ENCODE measurements around the gene STRN3. TPM values are rescaled to one million over a fixed set of nuclear protein-coding genes. Genes with fewer than 3 reads are reported as not detected.
"Not testable (repeated sequence)": the region's sequence is repeated elsewhere in the genome, so short reads cannot be mapped to it uniquely, and the experiment has no call there.

STRN3 gene
- total RNA-seq, 1 donor from 2014 or later, result 58.1 TPM

DNA sequence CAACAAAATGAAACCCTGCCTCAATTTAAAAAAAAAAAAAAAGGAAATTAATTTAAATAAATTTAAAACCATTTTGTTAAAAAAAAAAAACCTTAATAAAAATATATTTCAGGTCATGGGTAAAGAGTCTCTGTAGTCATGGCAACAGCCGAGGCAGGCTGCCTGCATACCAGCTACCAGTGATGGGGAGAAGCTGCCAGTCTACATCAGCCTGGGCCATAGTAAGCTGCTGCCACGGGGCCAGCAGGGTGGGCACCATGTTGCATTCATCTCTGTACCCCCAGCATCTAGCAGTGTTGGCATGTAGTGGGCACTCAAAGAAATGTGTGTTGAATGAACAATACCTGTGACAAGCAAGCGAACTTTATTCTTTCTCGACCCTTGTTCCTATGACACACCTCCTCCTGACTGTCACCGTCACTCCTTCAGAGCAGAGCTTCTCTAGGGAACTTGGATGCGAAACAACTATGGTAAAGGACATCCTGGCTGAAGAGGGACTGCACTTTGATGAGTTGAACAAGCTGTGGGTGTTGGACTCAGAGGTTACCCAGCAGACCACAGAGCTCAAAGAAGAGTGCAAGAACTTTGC lies 8.0 kb downstream of the STRN3 start:
- H3K4me1 Mint-ChIP-seq, result peaks cover 11% of the 10 kb centered on the region
- H3K36me3 Mint-ChIP-seq, result peaks cover 11% of the 10 kb centered on the region
- TF ChIP-seq, protein P1, sequence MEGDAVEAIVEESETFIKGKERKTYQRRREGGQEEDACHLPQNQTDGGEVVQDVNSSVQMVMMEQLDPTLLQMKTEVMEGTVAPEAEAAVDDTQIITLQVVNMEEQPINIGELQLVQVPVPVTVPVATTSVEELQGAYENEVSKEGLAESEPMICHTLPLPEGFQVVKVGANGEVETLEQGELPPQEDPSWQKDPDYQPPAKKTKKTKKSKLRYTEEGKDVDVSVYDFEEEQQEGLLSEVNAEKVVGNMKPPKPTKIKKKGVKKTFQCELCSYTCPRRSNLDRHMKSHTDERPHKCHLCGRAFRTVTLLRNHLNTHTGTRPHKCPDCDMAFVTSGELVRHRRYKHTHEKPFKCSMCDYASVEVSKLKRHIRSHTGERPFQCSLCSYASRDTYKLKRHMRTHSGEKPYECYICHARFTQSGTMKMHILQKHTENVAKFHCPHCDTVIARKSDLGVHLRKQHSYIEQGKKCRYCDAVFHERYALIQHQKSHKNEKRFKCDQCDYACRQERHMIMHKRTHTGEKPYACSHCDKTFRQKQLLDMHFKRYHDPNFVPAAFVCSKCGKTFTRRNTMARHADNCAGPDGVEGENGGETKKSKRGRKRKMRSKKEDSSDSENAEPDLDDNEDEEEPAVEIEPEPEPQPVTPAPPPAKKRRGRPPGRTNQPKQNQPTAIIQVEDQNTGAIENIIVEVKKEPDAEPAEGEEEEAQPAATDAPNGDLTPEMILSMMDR (IDR thresholded peaks at IDR 0.05; ENCODE audit: unreplicated experiment), result no peak
- H3K9me3 Mint-ChIP-seq, result peaks cover 9% of the 10 kb centered on the region
- H3K27me3 Mint-ChIP-seq (ENCODE audit: low read depth), result no peaks in the 10 kb centered on the region
- no peak overlapping the region for H3K4me3 Mint-ChIP-seq
- DNase-seq (ENCODE audit: low spot score in 2 of 2, unreplicated experiment in 2 of 2), result no peak
- no peak overlapping the region for H3K27ac Mint-ChIP-seq

DNA sequence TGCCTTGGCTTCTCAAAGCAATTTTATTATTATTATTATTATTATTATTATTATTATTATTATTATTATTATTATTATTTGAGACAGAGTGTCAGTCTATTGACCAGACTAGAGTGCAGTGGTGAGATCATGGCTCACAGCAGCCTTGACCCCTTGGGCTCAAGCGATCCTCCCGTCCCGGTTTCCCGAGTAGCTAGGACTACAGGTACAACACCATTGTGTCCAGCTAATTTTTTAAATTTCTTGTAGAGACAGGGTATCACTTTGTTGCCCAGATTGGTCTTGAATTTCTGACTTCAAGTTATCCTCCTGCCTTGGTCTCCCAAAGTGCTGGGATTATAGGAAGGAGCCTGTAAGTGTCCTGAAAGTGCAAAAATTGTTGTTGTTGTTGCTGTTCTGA lies 12.3 kb downstream of the STRN3 start:
- no peak overlapping the region for H3K27ac Mint-ChIP-seq
- TF ChIP-seq, protein P1 (IDR thresholded peaks at IDR 0.05; ENCODE audit: unreplicated experiment), result no peak

DNA sequence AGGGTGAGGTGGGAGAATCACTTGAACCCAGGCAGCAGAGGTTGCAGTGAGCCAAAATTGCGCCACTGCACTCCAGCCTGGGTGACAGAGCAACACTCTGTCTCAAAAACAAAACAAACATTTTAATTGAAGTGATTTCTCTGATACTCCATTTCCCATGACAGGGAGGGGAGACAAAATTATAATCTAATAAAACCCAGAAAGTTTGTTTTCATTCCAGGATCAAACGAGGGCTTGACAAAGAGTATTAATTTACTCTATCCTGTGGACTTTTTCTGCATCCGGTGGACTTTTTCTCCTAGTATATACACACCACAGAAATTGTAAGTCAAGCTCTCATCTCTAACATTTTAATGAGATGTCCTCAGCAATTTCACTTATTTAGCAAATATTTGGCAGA lies 15.2 kb downstream of the STRN3 start:
- Mint-ChIP-seq H3K36me3 (peaks cover 22% of the 10 kb centered on the region), H3K4me3 (no peak overlapping the region), H3K9me3 (peaks cover 8% of the 10 kb centered on the region), H3K27ac (no peak overlapping the region), H3K27me3 (ENCODE audit: low read depth) (no peaks in the 10 kb centered on the region), H3K4me1 (peaks cover 4% of the 10 kb centered on the region)
- TF ChIP-seq, protein P1 (IDR thresholded peaks at IDR 0.05; ENCODE audit: unreplicated experiment), result no peak
- no peak for DNase-seq (ENCODE audit: low spot score in 2 of 2, unreplicated experiment in 2 of 2)

More for the DNA sequence above, 12.3 kb downstream of the STRN3 start:
- H3K36me3 Mint-ChIP-seq, result peaks cover 15% of the 10 kb centered on the region
- H3K4me3 Mint-ChIP-seq, result no peak overlapping the region
- no peak for DNase-seq (ENCODE audit: low spot score in 2 of 2, unreplicated experiment in 2 of 2)
- peaks cover 4% of the 10 kb centered on the region for H3K4me1 Mint-ChIP-seq
- H3K9me3 Mint-ChIP-seq, result peaks cover 8% of the 10 kb centered on the region
- H3K27me3 Mint-ChIP-seq (ENCODE audit: low read depth), result no peaks in the 10 kb centered on the region

DNA sequence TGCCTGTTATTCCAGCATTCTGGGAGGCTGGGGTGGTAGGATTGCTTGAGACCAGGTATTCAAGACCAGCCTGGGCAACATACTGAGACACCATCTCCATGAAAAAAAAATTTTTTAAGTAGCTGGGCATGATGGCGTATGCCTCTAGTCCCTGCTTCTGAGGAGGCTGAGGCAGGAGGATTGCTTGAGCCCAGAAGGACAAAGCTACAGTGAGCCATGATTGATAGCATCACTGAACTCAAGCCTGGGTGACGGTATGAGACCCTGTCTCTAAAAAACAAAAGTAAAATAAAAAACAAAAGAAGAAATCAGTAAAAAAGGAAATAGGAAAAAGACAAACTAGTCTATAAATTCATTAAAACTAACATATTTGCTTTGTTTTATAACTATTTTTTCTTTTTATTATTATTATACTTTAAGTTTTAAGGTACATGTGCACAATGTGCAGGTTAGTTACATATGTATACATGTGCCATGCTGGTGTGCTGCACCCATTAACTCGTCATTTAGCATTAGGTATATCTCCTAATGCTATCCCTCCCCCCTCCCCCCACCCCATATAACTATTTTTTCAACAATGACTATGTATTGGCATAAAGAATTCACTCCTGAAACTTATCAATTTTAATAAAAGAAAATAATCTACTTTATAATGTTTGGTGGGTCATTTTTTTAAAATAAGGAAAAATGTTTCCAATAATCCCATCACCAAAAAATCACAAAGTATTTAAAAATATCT lies 16.2 kb downstream of the STRN3 start:
- Mint-ChIP-seq H3K27me3 (ENCODE audit: low read depth) (no peaks in the 10 kb centered on the region), H3K4me1 (peaks cover 8% of the 10 kb centered on the region), H3K36me3 (peaks cover 25% of the 10 kb centered on the region), H3K9me3 (peaks cover 8% of the 10 kb centered on the region), H3K27ac (no peak overlapping the region), H3K4me3 (no peak overlapping the region)
- DNase-seq (ENCODE audit: low spot score in 2 of 2, unreplicated experiment in 2 of 2), result no peak
- TF ChIP-seq, protein P1 (IDR thresholded peaks at IDR 0.05; ENCODE audit: unreplicated experiment), result no peak

DNA sequence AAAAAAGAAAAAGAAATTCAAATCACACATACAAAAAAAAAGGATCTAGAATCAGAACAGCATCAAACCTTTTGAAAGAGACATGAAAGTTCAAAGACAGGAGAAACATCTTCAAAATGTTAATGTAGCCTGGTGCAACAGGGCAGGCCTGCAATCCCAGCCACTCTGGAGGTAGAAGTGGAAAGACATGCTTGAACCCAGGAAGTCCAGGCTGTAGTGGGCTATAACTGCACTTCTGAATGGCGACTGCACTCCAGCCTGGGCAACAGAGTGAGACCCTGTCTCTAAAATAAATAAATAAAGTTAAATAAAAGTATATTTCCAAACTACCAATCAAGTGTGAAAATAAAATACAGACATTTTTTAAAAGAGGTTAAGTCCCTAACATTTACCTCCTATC lies 19.5 kb downstream of the STRN3 start:
- Mint-ChIP-seq H3K36me3 (peaks cover 22% of the 10 kb centered on the region), H3K27me3 (ENCODE audit: low read depth) (no peaks in the 10 kb centered on the region), H3K27ac (no peak overlapping the region), H3K9me3 (no peaks in the 10 kb centered on the region), H3K4me1 (peaks cover 8% of the 10 kb centered on the region), H3K4me3 (no peak overlapping the region)
- TF ChIP-seq, protein P1 (IDR thresholded peaks at IDR 0.05; ENCODE audit: unreplicated experiment), result no peak
- DNase-seq (ENCODE audit: low spot score in 2 of 2, unreplicated experiment in 2 of 2), result no peak

GRCh38 chr14:31004007-31004406 lies 22.2 kb downstream of the STRN3 start:
- not testable (repeated sequence) for H3K4me1 Mint-ChIP-seq; H3K27me3 Mint-ChIP-seq (ENCODE audit: low read depth); H3K4me3 Mint-ChIP-seq; DNase-seq (ENCODE audit: low spot score in 2 of 2, unreplicated experiment in 2 of 2); H3K27ac Mint-ChIP-seq
- Mint-ChIP-seq H3K9me3 (peaks cover 11% of the 10 kb centered on the region), H3K36me3 (peaks cover 41% of the 10 kb centered on the region)

Measured in mesothelial cell of epicardium (in vitro differentiated cells).